Gastrocnemius medialis (tissue), 4 donors: ENCODE data around the gene OTOA. TPM values are rescaled to one million over a fixed set of nuclear protein-coding genes. Genes with fewer than 3 reads are reported as not detected.
"Not testable (repeated sequence)": the region's sequence is repeated elsewhere in the genome, so short reads cannot be mapped to it uniquely, and the experiment has no call there.

Experiments used
- ATAC-seq, 2 donors: fragments of 150-250 bp; one replicate each; pipeline ENCODE4 v1.9.1; 2016
- DNase-seq, 2 donors: peaks; one replicate each; pipeline ENCODE4 v3.0.0-alpha.2; 2019
- H3K27ac ChIP-seq, 4 donors: fragments of 200-600 bp; sonication (generic); 1 replicate in 1 of 4; 2 replicates in 3 of 4; pipeline ENCODE4 v1.5.1; 2016 to 2018; ENCODE audit warnings: mild to moderate bottlenecking in 2 of 4, moderate library complexity in 1 of 4
- H3K27me3 ChIP-seq, 3 donors: fragments of 200-600 bp; sonication (generic) in 2 of 3; 1 replicate in 1 of 3; 2 replicates in 2 of 3; pipeline versions ENCODE4 v1.5.1 to v1.6.0; 2016 to 2019; ENCODE audit warnings: mild to moderate bottlenecking in 1 of 3, moderate library complexity in 1 of 3
- H3K36me3 ChIP-seq, 2 donors: fragments of 200-600 bp; sonication (generic) in 1 of 2; one replicate each; pipeline ENCODE4 v1.5.1; 2017 to 2018
- H3K4me1 ChIP-seq, 2 donors: fragments of 200-600 bp; sonication (generic) in 1 of 2; one replicate each; pipeline ENCODE4 v1.5.1; 2016 to 2017; ENCODE audit warnings: mild to moderate bottlenecking in 2 of 2
- H3K4me3 ChIP-seq, 4 donors: fragments of 200-600 bp; sonication (generic) in 3 of 4; 1 replicate in 1 of 4; 2 replicates in 3 of 4; pipeline ENCODE4 v1.5.1; 2016 to 2019; ENCODE audit warnings: mild to moderate bottlenecking in 2 of 4
- H3K9me3 ChIP-seq, 3 donors: fragments of 200-600 bp; sonication (generic) in 2 of 3; 1 replicate in 1 of 3; 2 replicates in 2 of 3; pipeline ENCODE4 v1.5.1; 2016 to 2019
- CTCF ChIP-seq, 5 experiments: fragments of 450-650 bp in 3 of 5; fragments of 200-600 bp in 2 of 5; sonication (generic) in 2 of 5; IDR thresholded peaks in 4 of 5; conservative IDR thresholded peaks in 1 of 5; 1 replicate in 4 of 5; 2 replicates in 1 of 5; pipeline ENCODE4 v1.5.1; 2016 to 2019; ENCODE audit warnings: antibody characterized with exemption in 5 of 5, mild to moderate bottlenecking in 3 of 5, moderate library complexity in 3 of 5
- POLR2A ChIP-seq, 2 donors: fragments of 450-650 bp; IDR thresholded peaks; one replicate each; pipeline ENCODE4 v1.6.1; 2017; ENCODE audit warnings: antibody characterized with exemption in 2 of 2, mild to moderate bottlenecking in 2 of 2, moderate library complexity in 2 of 2
- in situ Hi-C, 4 donors: fragments of 200-750 bp; cut with MboI; loops; one replicate each; pipeline versions ENCODE4 v1.15.0 to v1.8.0; 2017; ENCODE audit warnings: low sequenced_read_pairs in 4 of 4
- intact Hi-C: fragments of 100-400 bp; cut with DNase I; formaldehyde crosslinking; loops from one replicate; pipeline ENCODE4 v1.15.1; 2023; ENCODE audit warnings: low total_unique reads
- total RNA-seq, 4 donors: library from RNA; depleted of rRNA; stranded (reverse); fragments of >200 nt; gene quantifications; one replicate each; pipeline versions ENCODE4 v1.1.0 to v1.2.3, GENCODE V29; 2016

The OTOA gene
- total RNA-seq, 4 donors from 2014 or later = 1.6 TPM; not detected in 3

GRCh38 chr16:21634216-21634615 lies 29.6 kb upstream of the OTOA start:
- in situ Hi-C loops = loop anchor here in 1 of 4 donors (10.0 kb wide), 1 partner anchor 49 kb away; no protein-coding TSS in a partner anchor
- H3K36me3 ChIP-seq = peaks cover 0 to 11% of the 10 kb centered on the region in 2 donors

GRCh38 chr16:21635694-21636093 lies 28.1 kb upstream of the OTOA start:
- H3K4me1 ChIP-seq, DNase-seq, ATAC-seq, H3K36me3 ChIP-seq, H3K27ac ChIP-seq, H3K9me3 ChIP-seq, intact Hi-C loops, H3K27me3 ChIP-seq, H3K4me3 ChIP-seq: not testable (repeated sequence)
- in situ Hi-C loops = loop anchor here in 3 of 4 donors (5.0 to 10.0 kb wide), 3 partner anchors 48 to 53 kb away; no protein-coding TSS in a partner anchor

More at GRCh38 chr16:21634216-21634615, 29.6 kb upstream of the OTOA start:
- intact Hi-C loops = no loop called here
- peaks cover 0 to 3% of the 10 kb centered on the region in 2 donors for H3K4me1 ChIP-seq
- no peaks in the 10 kb centered on the region for H3K9me3 ChIP-seq
- ATAC-seq = no peak
- H3K27me3 ChIP-seq = no peaks in the 10 kb centered on the region
- H3K27ac ChIP-seq = no peak overlapping the region
- no peak for DNase-seq
- no peak overlapping the region for H3K4me3 ChIP-seq
- no peak for TF ChIP-seq POLR2A (IDR thresholded peaks at IDR 0.05)
- TF ChIP-seq CTCF (IDR thresholded peaks at IDR 0.05 in 4 of 5, conservative IDR thresholded peaks at IDR 0.05 in 1 of 5) = no peak

DNA sequence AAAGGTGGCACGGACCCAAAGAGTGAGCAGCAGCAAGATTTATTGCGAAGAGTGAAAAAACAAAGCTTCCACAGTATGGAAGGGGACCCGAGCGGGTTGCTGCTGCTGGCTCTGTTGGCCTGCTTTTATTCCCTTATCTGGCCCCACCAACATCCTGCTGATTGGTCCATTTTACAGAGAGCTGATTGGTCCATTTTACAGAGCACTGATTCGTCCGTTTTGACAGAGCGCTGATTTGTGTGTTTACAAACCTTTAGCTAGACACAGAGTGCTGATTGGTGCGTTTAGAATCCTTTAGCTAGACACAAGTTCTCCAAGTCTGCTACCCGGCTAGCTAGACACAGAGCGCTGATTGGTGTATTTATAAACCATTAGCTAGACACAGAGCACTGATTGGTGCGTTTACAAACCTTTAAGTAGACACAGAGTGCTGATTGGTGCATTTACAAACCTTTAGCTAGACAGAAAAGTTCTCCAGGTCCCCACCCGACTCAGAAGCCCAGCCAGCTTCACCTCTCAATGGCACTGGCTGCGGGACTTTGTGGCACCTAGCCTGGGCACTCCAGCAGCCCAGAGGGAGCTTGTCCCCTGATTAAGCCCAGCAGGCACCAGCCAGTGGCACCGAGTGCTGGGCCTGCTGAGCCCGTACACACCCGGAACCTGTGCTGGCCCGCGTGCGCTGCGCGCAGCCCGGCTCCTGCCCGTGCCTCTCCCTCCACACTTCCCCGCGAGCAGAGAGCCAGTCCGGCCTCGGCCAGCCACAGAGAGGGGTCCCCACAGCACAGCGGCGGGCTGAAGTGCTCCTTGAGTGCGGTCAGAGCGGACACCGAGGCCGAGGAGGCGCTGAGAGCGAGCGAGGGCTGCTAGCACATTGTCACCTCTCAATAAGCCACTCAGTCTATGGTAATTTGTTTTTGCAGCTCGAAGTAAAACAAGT lies 26.5 kb upstream of the OTOA start:
- Histone ChIP-seq H3K27me3 (no peaks in the 10 kb centered on the region), H3K4me1 (peaks cover 0 to 3% of the 10 kb centered on the region in 2 donors), H3K36me3 (no peaks in the 10 kb centered on the region), H3K27ac (no peak overlapping the region), H3K9me3 (no peaks in the 10 kb centered on the region), H3K4me3 (no peak overlapping the region)
- intact Hi-C loops = no loop called here
- ATAC-seq (no peak), DNase-seq (no peak)
- in situ Hi-C loops = loop anchor here in 3 of 4 donors (5.0 to 10.0 kb wide), 3 partner anchors 50 to 55 kb away; no protein-coding TSS in a partner anchor
- TF ChIP-seq POLR2A (IDR thresholded peaks at IDR 0.05) (no peak), CTCF (IDR thresholded peaks at IDR 0.05 in 4 of 5, conservative IDR thresholded peaks at IDR 0.05 in 1 of 5) (no peak)

GRCh38 chr16:21638573-21638975 lies 25.2 kb upstream of the OTOA start:
- Histone ChIP-seq H3K4me3 (no peak overlapping the region), H3K36me3 (no peaks in the 10 kb centered on the region), H3K27me3 (no peaks in the 10 kb centered on the region), H3K27ac (no peak overlapping the region), H3K4me1 (peaks cover 0 to 3% of the 10 kb centered on the region in 2 donors), H3K9me3 (no peaks in the 10 kb centered on the region)
- no peak for ATAC-seq
- intact Hi-C loops = no loop called here
- no peak for DNase-seq
- TF ChIP-seq CTCF (IDR thresholded peaks at IDR 0.05 in 4 of 5, conservative IDR thresholded peaks at IDR 0.05 in 1 of 5) (no peak), POLR2A (IDR thresholded peaks at IDR 0.05) (no peak)
- in situ Hi-C loops = loop anchor here in 3 of 4 donors (5.0 to 10.0 kb wide), 3 partner anchors 51 to 56 kb away; no protein-coding TSS in a partner anchor

DNA sequence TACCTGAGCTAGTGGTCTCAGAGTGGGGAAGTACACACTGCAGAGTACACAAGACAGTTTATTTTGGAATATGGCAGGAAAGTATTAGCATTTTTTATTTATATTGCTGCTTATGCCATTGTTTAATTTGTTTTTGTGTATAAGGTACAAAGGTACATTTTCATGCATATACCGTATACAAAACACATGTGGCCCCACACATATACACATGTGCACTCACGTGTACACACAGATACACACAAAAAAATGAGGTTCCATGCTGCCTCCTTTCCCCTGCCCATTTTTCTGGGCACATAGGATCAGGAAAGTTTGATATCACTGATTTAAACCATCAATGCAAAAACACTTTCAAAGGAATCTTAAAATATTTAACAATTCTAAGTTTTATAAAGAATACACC lies 24.3 kb upstream of the OTOA start:
- H3K9me3 ChIP-seq = no peaks in the 10 kb centered on the region
- no peak overlapping the region for H3K27ac ChIP-seq
- no peak overlapping the region for H3K4me3 ChIP-seq
- intact Hi-C loops (no loop called here), in situ Hi-C loops (loop anchor here in 3 of 4 donors (5.0 to 10.0 kb wide), 3 partner anchors 52 to 57 kb away; no protein-coding TSS in a partner anchor)
- no peaks in the 10 kb centered on the region for H3K36me3 ChIP-seq
- DNase-seq (no peak), ATAC-seq (no peak)
- H3K27me3 ChIP-seq = no peaks in the 10 kb centered on the region
- TF ChIP-seq POLR2A (IDR thresholded peaks at IDR 0.05) (no peak), CTCF (IDR thresholded peaks at IDR 0.05 in 4 of 5, conservative IDR thresholded peaks at IDR 0.05 in 1 of 5) (no peak)
- peaks cover 5 to 7% of the 10 kb centered on the region in 2 donors for H3K4me1 ChIP-seq
